IPS DF 4.7 (cell line): ENCODE data around the gene ADGRG6.

Experiments used
- DNase-seq: peaks from one replicate; pipeline ENCODE4 v3.0.0-alpha.2; 2013; ENCODE audit warnings: low spot score; ENCODE audit errors: extremely low read depth

The ADGRG6 gene

DNA sequence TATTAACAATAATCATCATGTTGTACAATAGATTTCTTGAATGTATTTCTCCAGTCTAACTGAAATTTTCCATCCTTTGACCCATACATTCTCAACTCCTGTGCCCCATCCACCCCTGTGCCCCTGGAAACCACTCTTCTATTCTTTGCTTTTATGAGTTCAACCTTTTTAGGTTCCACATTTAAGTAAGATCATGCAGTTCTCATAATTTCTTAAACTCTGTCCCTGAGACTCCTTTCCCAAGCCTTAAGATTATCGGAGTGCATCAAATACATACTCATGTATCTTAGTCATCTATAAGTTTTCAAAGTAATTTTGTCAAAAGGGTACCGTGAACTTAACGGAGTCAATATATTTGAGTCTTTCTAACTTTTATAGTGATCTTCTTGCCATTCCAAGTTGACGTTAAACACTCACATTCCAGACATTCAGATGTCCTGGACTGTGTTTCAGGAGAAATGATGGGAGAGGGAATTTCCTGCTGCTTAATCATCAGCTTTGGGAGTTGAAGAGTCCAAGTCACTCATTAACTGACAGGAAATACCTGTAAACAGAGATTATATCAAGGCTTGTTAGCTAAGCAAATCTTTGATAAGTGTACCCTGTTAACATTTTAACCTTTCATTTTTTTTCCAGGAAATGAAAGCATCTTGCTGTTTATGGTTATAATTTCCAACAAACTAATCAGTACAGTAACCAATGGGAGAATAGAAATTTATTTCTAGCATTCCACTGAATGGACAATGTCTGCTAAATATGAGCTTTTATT is 73.3 kb downstream of the ADGRG6 start:
- no peak for DNase-seq

DNA sequence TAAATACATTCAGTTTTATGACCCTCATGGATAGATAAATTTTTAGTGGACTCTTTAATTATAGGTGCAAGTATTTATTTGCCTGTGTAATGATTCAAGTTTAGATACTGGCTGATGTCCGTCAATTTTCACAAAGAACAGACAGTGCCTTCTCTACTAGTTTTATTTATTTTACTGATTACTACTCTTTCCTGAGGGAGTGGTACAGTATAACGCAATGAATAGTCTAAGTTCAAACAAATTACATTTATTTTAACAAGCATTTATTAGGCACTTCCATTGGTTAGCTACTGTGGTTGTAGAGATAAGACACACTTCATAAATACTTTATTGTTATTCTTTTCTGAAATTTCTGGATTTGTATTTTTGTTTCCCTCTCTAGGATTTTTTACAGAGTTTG is 74.3 kb downstream of the ADGRG6 start:
- no peak for DNase-seq

DNA sequence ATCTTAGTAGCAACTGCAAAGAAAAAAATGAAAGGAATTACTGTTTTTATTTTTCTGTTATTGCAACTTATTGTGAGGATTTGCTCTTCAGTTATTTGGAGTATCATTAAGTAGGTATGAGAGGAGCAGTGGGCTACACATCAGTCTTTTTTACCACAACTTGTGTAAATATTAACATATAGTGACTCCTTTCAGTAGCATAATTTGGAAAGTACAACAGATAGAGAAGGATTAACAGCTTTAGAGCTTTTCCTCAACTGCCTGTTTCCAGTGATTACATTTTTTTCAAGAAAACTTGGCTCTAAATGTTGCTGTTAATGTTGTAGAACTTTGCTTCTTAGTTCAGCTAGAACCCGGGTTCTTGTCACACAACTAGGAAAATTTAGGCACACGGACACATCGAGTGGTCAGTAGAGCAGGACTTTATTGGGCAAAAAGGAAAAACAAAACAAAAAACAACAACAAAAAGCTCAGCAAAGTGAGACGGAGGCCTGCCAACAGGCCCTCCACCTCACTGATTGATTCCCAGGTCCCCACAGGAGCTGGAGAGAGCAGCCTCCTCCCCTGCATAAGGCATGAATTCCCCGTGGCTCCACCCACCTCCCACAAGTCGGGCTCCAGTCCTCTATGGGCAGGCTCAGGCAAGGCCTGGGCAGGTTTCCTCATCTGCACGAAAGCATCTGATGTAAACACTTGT is 75.1 kb downstream of the ADGRG6 start:
- DNase-seq = no peak

- no peak for DNase-seq
Measured at GRCh38 chr6:142377497-142377848, 75.7 kb downstream of the ADGRG6 start.

- DNase-seq = no peak
Measured at GRCh38 chr6:142378138-142378875, 76.5 kb downstream of the ADGRG6 start.

DNA sequence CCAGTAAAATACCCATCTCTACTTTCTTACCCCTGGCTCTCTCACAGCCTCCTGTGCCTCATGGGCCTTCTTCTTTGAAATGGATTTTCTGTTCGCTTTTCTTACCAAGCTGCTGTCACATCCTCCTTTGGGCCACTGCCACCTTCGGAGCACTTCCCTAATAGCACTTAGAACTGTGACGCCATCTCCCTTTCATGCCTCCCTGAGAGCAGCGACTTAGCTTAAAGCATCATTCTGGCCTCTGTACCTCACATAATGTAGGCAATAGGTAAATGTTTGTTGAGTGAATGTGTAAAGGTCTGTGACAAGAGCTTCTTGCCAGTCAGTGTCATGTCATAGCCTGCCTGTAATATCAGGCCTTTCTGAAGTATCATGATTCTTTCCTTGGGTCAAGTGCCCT is 78.8 kb downstream of the ADGRG6 start:
- no peak for DNase-seq

DNA sequence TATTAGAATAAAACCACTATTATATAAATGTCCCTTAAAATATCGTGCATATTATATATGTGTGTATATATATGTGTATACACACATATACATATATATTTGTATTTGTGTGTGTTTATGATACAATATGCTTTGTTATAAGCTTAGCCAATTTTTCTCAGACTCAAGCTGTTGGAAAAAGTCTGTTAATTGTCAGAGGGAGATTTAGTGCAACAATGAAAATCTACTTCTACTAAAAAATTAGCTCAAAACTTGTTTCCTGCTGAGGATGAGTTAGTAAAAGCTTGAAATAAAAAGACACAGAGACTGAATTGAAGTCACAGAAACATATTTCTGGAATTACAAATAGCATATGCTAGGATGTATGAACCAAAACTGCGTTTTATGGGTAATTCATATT is 79.4 kb downstream of the ADGRG6 start:
- no peak for DNase-seq

DNA sequence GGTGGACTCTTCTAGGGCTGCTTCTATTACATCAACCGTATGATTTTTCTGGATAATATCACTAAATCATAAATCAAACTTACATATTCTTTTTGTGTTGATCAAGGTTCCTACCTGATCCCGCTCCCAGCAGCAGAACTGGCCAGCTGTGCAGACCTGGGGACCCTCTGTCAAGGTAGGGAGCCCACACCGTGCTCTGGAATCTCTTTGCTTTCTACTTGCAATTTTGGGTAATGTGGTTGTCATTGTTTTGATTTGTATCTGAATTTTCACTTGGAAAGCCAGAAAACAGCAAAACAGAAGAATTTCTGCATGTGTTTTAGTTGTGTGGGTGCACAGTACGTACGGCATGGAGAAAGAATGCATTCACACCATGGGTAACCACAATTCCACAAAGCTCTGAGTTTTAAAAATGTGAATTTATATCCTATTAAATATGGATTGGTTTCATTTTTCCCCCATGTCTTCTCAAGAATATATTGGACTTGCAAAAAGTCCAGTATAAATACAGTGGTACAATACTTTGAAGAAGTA is 80.1 kb downstream of the ADGRG6 start:
- no peak for DNase-seq

DNA sequence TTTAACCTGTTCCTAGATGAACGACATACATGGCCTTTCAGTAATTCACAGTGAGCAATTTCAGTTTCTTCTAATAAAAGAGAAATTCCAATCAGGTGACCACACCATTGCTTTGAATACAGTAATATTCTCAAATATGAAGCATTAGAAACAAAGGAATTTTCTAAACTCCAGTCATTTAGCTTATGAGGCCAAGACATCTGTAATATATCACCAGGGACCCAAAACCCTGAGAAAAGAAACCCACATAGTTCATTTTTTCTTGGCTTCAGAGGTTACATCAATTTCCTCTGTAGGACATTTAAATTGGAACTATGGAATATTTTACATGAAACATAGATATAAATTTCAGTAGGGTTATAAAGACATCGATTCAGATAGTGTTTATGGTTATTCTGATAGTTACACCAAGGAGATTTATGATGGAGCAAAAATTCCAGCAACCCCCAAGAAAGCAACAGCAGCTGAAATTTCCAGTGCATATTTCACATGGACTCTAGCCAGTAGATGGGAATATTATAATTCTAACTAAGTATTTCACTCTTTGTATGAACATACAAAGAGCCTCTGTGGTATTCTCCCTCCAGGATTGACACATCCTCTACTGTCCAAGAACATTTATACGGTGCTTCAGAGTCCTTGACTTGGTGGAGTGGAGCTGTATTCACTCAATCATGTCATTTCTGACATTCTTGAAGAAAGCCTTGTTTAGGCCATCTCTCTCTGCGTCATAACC is 82.9 kb downstream of the ADGRG6 start:
- no peak for DNase-seq

- no peak for DNase-seq
Measured at GRCh38 chr6:142385352-142385751, 83.5 kb downstream of the ADGRG6 start.

DNA sequence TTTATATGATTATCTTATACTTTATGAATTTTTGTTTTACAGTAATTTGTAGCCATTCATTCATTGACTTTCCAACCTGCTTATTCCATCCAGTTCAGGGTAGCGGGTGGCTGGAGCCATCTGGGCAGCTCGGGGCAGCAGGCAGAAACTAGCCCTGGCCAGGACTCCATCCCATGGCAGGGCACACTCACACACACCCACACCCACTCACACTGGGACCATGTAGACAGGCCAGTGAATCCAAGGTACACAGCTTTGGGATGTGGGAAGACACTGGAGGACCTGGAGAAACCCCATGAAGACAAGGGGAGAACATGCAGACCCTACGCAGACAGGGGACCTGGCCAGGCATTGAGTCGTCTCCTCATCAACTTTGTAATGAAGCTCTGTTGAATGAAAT is 84.8 kb downstream of the ADGRG6 start:
- no peak for DNase-seq

DNA sequence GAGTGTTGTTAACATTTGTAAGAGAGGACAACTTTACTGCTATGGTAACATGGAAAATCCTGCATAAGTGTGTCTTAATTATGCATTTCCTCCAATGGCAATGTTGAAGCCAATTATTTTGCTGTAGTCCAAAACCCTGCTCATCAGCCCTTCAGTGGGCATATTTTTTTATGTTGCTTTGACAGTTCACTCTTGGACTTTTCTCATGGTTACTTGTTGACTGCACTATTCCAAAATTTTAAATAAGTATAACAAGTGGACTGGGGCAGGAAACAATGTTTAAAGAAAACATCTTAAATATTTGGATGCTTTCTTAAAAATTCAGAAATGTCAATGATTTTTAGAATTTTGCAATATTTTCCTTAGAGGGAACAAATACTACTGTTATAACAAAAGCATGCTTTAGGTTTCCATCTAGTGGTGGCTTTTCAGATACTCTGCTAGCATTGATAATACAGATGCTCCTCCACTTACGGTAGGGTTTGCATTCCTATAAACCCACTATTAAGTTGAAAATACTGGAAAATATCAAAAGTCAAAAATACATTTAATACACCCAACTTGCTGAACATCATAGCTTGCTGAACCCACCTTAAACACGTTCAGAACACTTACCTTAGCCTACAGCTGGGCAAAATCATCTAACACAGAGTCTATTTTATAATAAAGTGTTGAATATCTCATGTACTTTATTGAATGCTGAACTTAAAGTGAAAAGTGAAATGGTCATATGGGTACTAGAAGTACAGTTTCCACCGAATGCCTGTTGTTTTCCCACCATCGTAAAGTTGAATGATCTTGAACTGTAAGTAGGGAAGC is 86.4 kb downstream of the ADGRG6 start:
- no peak for DNase-seq

DNA sequence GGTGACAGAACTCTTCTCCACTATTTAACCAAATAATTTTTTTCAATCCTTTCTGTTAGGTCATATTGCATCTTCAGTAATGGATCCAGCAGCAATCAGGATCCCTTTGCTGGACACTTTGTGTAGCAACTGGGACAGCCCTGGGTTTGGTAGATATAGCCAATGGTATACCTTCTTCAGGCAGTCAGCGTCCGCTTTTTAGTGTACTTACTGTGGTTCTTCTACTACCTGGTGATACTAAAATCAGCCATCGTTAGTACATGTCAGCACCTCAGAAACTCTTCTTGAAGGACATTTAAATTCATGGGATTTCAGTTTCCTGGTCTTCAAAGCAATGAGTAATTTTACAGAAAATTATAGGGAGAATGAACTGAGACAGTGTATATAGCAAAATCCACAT is 93.5 kb downstream of the ADGRG6 start:
- DNase-seq = no peak

DNA sequence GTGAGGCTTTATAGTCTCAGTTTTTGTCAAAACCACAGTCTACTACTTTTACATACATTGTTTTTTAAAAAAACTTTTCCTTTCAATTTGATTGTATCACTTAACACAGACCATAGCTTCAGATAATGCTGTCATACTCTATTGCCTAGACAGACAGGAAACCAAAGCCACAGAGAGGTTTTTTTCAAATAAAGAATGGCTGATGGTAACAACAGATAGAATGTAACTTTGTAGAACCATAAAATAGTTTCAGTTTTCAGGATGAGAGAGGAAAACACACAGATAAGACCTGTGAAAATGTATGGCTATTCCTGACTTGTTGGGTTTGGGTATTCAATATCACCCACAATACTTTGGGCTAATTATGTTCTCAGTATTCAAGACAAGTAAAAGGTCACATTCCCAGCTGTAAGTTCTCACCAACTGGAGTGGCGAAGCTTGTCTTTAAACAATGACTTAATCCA is 94.0 kb downstream of the ADGRG6 start:
- DNase-seq = no peak

GRCh38 chr6:142398353-142398752 is 96.5 kb downstream of the ADGRG6 start:
- no peak for DNase-seq

- DNase-seq = no peak
Measured at GRCh38 chr6:142399739-142400138, 97.9 kb downstream of the ADGRG6 start.

DNA sequence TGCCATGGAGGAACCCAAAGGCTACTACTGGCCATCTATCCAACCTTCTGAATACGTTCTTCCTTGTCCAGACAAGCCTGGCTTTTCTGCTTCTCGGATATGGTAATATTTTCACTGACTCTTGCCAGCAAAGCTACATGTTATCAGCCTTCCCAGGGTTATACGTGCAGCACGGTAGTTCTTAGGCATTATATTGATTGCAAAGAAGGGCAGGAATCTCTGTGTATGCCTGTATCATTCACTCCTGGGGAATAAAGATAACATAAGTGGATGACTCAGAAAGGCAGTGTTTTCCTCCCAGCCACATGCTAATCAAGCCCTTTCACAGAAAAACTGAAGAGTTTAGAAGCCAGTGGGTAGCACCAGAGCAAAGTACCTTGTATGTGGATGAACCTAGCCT is 98.7 kb downstream of the ADGRG6 start:
- no peak for DNase-seq

GRCh38 chr6:142401838-142402237 is 100.0 kb downstream of the ADGRG6 start:
- no peak for DNase-seq

GRCh38 chr6:142404751-142405150 is 102.9 kb downstream of the ADGRG6 start:
- no peak for DNase-seq

GRCh38 chr6:142406131-142406530 is 104.3 kb downstream of the ADGRG6 start:
- DNase-seq = no peak
